AG08396 (cell line): ENCODE data around the gene ABCC4.

ENCODE experiments used
- DNase-seq: peaks from one replicate; pipeline ENCODE4 v3.0.0; 2012; ENCODE audit warnings: low spot score, mixed read lengths

Gene ABCC4, protein sequence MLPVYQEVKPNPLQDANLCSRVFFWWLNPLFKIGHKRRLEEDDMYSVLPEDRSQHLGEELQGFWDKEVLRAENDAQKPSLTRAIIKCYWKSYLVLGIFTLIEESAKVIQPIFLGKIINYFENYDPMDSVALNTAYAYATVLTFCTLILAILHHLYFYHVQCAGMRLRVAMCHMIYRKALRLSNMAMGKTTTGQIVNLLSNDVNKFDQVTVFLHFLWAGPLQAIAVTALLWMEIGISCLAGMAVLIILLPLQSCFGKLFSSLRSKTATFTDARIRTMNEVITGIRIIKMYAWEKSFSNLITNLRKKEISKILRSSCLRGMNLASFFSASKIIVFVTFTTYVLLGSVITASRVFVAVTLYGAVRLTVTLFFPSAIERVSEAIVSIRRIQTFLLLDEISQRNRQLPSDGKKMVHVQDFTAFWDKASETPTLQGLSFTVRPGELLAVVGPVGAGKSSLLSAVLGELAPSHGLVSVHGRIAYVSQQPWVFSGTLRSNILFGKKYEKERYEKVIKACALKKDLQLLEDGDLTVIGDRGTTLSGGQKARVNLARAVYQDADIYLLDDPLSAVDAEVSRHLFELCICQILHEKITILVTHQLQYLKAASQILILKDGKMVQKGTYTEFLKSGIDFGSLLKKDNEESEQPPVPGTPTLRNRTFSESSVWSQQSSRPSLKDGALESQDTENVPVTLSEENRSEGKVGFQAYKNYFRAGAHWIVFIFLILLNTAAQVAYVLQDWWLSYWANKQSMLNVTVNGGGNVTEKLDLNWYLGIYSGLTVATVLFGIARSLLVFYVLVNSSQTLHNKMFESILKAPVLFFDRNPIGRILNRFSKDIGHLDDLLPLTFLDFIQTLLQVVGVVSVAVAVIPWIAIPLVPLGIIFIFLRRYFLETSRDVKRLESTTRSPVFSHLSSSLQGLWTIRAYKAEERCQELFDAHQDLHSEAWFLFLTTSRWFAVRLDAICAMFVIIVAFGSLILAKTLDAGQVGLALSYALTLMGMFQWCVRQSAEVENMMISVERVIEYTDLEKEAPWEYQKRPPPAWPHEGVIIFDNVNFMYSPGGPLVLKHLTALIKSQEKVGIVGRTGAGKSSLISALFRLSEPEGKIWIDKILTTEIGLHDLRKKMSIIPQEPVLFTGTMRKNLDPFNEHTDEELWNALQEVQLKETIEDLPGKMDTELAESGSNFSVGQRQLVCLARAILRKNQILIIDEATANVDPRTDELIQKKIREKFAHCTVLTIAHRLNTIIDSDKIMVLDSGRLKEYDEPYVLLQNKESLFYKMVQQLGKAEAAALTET (N-terminal part only)

DNA sequence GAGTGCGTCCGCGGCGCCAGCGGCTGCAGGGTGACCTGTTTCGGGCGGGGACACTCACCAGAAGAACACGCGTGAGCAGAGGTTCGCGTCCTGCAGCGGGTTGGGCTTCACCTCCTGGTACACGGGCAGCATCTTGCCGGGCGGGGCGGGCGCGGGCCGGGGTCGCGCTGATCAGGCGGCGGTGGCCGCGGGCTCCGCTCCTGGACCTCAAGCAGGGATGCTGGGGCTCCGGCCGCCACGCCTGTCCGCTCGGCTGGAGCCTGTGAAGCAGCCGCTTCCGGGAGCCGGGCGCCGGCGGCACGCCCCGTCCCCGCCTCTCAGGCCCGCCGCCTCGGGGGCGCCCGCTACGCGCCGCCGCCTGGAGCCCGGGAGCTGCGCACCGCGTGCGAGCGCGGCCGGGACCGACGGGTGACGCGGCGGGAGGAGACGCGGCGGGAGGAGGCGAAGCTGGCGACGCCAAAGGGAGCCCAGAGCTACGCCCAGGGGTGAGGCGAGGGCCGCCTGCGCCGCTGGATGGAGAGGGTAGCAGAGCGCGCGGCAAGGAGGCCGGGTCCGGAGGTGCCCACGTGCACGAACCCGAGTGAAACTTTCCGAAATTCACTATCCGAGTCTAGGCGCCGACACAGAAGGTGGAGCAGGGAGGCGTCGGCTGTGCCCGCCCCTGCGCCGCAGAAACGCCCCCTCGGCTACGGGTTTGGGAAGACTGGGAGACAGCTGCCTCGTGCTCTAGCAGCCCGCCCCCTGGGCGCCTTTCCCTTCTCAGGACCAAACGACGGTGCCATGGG lies at the start of gene ABCC4:
TSS of gene ABCC4 (minus strand) at position 269 of the 785 bp plus-strand sequence. CDS start at position 132, 137 bp downstream.
- peak; percentile 94 for DNase-seq

DNA sequence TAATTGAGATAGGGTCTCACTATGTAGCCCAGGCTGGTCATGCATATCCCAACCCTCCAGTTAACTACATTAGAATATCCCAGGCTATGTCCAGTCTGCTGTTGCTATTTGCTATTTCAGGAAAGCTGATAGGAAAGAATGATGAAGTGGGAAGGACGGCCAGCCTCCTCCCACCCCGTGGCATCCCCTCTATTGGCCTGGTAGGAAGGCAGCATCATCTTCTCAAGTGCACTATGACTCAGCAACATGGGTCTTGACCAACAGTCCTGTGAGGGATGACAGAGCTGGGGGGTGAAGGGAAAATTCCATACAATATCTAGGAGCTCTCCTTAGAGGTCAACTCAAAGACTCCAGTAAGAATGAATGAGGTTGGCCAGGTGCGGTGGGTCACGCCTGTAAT lies 48.0 kb upstream of the ABCC4 start:
- peak; percentile 28 for DNase-seq

DNA sequence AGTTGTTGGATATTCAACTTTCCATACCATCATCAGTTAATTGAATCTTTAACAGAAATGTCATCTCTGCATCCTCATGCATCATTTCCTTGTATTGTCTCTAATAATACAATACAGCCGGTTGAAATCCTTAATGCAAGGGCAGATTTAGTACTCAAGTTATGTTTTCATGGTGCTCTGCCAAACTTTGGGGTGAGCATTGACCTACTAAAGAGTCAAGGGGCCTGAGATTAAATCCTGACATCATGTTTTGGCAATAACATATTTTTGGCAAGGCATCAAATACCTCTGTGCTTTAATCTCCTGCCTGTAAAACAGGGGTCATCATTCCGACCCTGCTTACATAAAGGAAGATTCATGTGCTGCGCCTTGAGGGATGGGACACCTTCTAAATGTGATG lies 42.7 kb upstream of the ABCC4 start:
- DNase-seq, result no peak

DNA sequence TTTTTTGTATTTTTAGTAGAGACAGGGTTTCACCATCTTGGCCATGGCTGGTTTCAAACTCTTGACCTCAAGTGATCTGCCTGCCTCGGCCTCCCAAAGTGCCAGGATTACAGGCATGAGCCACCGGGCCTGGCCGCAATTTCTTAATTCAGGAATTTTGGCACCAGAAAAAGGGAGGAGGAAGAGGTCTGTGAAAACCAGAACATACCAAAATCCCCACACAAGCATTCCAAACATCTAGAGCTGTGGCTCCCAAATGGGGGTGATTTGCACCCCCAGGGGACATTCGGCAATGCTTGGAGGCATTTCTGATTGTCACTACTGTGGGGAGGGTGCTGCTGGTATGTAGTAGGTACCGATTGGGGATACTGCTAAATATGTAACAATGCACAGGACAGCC lies 40.2 kb upstream of the ABCC4 start:
- no peak for DNase-seq

DNA sequence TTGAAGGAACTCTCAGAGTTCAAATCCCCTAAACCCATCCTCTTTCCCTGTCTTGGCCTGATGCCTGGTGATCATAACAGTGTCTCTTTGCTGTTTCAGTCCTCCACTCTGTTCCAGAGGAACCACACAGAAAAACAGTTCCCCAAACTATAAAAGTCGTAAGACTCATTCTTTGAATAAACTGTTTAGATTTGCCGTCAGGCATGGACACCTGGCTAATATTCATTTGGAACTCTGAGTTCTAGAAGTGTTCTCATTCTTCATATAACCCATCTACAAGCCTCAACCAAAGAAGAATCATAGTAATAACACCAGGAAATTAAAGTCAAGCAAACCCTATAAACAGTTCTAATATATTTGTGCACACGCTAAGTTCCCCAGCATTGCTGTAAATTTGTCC lies 37.7 kb upstream of the ABCC4 start:
- no peak for DNase-seq

DNA sequence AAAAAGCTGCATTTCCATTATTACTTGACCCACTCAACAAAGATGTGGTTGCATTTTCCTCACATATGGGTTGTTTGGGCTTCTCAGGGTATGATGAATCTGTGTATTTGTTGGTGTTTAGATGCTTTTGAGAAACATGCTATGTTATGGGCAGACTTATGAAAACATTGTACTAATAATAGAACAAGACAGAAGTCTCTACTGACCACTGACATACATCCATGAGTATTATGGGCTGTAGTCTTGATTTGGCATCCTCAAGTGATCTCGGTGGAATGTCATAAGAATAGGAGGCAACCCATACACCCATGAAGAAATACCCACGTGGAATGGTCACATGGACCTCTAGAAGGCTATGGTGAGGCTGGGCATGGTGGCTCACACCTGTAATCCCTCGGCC lies 36.3 kb upstream of the ABCC4 start:
- DNase-seq, result no peak

DNA sequence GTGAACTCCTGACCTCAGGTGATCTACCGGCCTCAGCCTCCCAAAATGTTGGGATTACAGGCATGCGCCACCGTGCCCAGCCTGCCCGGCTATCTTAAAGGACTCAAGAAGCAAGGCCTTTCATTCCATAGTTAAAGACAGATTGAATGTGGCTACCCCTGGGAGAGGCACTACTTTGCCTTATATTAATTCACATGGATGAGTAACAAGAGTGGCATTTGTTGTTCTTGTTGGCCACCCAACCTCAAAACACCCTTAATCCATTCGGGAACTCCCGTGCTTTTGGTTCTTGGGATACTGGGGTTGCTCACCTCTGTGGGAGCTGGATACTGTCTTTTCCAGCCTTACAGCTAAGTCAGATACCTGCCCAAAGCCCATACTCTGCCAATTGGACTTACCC lies 34.4 kb upstream of the ABCC4 start:
- no peak for DNase-seq

DNA sequence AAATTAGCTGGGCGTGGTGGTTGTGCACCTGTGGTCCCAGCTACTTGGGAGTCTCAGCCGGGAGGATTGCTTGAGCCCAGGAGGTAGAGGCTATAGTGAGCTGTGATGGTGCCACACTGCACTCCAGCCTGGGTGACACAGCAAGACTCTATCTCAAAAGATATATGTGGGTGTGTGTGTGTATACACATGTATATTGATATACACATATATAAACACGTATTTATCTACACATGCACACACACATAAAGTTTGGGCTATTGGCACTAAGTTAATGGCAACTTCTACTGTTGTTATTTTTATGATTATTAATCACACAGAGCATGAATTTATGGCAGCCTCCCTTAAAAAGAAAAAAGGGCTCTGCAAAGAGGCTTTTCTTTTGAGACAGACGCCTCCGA lies 27.1 kb upstream of the ABCC4 start:
- DNase-seq, result no peak

DNA sequence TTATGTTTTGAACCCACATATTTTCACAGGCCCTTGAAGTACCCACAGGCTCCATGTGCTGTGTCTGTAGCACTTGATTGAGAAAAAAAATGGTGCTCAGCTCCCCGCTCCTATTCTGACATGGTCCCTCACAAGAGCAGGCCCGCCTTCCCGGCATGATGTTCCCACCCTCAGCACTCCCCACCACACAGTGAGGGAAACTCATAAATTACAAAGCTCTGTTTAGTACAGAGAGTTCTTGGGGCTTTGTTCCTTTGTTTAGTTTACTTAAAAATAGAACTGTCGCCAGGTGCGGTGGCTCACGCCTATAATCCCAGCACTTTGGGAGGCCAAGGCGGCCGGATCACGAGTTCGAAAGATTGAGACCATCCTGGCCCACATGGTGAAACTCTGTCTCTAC lies 25.9 kb upstream of the ABCC4 start:
- no peak for DNase-seq

DNA sequence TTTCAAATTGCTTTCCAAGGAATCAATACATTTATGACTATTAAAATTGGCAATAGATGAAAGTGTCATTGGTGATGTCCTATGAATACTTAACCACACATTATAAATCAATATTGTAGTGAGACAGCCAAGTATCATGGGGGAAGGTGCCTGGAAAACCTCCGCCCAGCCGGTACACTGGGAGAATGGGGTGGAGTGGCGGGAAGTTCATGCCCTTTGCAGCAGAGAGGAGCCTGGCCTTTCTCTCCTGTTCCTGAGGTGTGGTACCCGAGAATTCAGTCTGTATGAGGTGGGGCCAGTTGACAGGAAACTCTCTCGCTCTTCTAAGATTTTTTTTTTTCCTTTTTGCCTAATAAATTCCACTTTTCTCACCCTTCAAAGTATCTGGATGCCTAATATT lies 25.4 kb upstream of the ABCC4 start:
- no peak for DNase-seq

DNA sequence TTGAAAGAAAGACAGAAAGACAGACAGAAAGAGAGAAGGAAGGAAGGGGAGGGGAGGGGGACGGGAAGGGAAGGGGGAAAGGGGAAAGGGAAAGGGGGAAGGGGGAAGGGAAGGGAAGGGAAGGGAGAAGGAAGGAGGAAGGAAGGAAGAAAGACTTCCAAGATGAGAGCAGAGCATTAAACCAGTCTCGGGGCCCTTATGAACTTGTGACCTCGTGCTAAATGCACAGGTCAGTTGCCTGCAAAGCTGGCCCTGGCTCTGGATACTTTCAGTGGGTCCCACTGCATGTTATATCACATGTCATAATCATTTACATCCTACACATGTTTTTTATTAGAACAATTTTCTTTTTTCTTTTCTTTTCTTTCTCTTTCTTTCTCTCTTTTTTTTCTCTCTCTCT lies 24.2 kb upstream of the ABCC4 start:
- DNase-seq, result no peak

DNA sequence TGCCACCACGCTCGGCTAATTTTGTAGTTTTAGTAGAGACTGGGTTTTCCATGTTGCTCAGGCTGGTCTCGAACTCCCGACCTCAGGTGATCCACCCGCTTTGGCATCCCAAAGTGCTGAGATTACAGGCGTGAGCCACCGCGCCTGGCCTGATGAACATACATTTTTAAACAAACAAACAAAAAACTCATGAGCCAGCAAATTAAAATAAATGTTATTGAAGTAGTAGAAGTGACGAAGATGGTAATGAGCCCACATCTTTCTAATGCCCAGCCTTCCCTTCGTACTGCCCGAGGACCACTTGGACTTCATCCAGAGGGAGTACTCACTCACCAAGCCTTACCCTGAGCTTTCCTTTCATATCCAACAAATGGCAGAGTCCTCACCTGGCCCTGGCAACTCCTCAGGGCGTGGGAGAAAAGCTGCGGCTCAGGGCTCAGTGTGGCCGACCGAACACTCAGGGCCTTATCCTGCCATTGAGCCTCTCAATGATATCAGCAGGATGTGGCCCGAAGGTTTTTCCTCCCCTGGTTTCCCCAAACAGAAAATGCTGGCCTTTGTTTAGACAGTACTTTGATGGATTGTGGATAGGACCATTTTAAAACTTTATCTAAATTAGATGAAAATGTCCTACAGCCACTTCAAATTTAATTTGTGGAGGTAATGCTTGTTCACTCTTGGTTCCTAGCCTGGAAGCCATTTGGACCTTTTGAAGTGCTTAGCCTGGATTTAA lies 22.8 kb upstream of the ABCC4 start:
- DNase-seq, result no peak

DNA sequence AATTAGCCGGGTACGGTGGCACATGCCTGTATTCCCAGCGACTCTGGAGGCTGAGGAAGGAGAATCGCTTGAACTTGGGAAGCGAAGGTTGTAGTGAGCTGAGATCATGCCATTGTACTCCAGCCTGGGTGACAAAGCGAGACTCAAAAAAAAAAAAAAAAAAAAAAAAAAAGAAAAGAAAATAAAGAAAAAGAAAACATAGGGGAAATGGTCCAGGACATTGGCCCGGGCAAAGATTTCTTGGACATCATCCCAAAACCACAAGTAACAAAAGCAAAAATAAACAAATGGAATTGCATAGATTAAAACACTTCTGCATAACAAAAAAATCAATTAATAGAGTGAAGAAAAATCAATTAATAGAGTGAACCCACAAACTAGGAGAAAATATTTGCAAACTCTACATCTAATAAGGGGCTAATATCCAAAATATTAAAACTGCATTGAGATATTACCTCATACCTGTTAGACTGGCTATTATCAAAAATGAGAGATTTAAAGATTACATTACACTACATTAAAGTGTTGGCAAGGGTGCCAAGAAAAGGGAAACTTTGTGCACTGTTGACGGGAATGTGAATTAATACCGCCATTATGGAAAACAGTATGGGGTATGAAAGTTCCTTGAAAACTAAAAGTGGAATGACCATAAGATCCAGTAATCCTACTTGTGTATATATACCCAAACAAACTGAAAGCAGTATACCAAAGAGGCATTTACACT lies 18.5 kb upstream of the ABCC4 start:
- no peak for DNase-seq

DNA sequence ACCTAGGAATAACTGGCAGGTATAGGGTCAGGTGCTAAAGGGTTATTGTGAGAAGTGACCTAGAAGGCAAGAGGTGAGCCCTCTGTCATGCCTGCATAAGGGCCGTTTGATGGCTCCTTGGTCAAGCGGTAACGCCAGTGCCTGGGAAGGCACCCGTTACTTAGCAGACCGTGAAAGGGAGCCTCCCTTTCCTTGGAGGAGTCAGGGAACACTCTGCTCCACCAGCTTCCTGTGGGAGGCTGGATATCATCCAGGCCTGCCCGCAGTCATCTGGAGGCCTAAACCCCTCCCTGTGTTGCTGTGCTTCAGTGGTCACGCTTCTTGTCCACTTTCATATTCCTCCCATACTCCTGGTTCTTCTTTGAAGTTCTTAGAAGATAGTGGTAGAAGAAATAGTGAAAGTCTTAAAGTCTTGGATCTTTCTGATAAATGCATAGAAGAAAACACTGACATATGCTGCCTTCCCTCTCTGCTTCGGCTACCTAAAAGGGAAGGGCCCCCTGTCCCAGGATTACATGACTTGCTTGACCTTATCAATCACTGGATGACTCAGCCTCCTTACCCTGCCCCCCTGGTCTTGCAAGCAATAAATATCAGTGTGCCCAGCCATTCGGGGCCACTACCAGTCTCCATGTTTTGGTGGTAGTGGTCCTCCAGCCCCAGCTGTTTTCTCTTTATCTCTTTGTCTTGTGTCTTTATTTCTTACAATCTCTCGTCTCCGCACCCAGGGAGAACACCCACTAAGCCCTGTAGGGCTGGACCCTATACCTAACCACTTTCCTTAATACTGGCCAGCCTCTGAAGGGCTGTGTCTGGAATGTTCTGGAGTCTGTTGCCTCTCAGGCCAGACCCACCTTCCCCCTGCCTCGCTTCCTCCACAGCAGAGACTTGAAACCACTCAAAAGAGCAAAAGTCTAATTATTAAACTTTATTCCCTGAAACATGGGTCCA lies 16.1 kb upstream of the ABCC4 start:
- no peak for DNase-seq

DNA sequence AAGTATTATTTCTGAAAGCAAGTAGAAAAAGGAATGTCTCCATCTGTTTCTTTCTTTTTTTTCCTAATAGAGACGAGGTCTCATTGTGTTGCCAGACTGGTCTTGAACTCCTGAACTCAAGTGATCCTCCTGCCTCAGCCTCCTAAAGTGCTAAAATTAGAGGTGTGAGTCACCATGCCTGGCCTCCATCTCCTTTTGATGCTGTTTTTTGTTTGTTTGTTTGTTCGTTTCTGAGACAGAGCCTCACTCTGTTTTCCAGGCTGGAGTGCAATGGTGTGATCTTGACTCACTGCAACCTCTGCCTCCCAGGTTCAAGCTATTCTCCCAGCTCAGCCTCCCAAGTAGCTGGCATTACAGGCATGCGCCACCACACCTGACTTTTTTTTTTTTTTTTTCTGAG lies 14.5 kb upstream of the ABCC4 start:
- no peak for DNase-seq

DNA sequence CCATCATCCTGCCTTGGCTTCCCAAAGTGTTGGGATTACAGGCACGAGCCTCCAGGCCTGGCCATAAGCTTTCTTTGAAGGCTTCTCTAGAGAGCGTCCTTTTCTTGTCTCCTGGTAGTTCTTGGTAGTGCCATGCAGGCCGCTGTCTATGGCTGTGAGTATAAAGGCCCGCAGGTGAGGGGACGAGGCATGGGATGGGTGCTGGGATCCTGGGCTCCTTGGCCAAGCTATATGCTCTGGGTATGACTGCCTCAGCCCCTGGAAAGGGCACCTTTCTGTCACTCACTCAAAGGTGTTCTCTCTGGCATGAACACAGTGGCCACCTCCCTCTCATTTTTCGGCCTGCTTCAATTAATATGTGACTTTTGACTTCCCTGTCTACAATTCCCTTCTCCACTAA lies 6.3 kb upstream of the ABCC4 start:
- DNase-seq, result no peak

DNA sequence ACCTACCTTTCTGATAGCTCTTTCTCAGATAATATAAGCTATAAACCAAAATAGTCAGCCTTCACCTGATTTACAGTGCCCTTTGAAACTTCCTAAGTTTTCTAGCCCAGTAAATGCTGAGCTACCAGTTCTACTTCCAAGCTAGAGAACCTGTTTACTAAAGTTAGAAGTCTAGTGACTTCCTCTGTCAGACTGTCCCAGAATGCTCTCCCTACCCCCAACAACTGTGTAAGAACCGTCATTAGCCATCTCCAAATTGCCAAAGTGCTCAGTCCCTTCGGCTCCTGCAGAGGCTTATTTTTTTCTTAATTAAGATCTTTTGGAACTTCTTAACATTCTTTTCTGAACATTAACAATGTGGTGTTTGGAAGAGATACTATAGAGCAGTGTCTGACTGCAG lies 3.2 kb upstream of the ABCC4 start:
- DNase-seq, result no peak

DNA sequence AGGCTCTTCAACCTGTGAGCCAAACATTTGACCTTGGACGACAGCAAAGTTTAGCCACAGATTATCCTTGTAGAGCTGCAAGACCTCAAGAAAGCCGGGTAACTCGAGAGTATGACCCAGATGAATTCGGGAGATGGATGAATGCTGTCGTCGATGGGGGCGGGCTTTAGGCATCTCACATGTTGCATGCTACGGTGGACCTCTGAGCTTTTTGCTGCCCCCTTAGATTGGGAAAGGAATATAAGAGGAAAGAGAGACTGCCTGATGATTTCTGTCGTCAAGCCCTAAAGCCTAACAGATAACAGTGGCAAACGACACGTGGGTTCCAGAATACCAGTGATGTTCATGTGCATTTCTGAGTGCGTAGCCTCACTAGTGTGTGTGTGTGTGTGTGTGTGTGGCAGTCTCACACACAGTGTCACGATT lies 730 bp upstream of the ABCC4 start:
- DNase-seq, result no peak

DNA sequence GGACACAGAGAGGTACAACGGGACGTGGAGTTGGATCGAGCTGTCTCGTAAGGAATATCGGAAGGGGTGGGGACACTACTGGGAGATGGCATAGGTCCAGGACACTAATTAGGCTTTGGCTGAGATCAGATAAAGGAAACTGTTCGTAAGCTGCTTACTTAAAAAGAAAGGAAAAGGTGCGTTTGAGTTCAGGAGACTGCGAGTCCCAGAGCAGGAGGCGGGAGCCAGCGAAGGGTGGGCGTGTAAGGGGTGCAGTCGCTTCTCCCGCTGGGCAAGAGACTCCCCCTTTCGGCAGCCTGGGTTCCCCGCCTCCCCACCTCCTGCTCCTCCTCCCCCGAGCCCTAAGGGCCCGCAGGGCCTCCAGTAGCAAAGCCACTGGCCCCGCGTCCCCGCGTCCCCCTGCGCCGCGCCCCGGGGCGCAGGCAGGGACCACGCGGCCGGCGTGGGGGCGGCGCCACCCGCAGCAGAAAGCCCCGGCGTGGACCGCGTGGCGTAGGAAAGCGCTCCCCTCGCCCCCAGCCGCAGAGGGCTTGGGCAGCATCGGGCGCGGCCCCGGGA lies 547 bp downstream of the ABCC4 start:
- DNase-seq, result peak; percentile 77
